GM23338 (cell line): ENCODE results near the gene KCNIP1. TPM values are rescaled to one million over a fixed set of nuclear protein-coding genes. Genes with fewer than 3 reads are reported as not detected.

Source experiments
- ATAC-seq: fragments of 200-7000 bp; cut with Tn5 transposase; 3 replicates; pipeline ENCODE4 v1.9.1; 2020
- DNase-seq: peaks from one replicate; pipeline ENCODE4 v3.0.0-alpha.2; 2015; ENCODE audit warnings: low spot score
- H2AFZ ChIP-seq: fragments of 200-600 bp; sonication (generic); 2 replicates; pipeline ENCODE4 v1.8.0; 2016; ENCODE audit warnings: antibody characterized with exemption, mild to moderate bottlenecking, moderate library complexity
- H3F3A ChIP-seq: fragments of 200-600 bp; sonication (generic); replicated peaks from 2 replicates; pipeline ENCODE4 v1.8.0; 2017; ENCODE audit warnings: antibody characterized with exemption, mixed run types, low read depth
- H3K27ac ChIP-seq: fragments of 200-600 bp; sonication (generic); 2 replicates; pipeline ENCODE4 v1.6.1; 2016; ENCODE audit warnings: low read depth
- H3K27me3 ChIP-seq: fragments of 200-600 bp; sonication (generic); 2 replicates; pipeline ENCODE4 v1.8.0; 2016; ENCODE audit warnings: mild to moderate bottlenecking, mixed run types, moderate library complexity; ENCODE audit not compliant: insufficient read depth
- H3K36me3 ChIP-seq: fragments of 200-600 bp; sonication (generic); 2 replicates; pipeline ENCODE4 v1.8.0; 2016; ENCODE audit warnings: mild to moderate bottlenecking; ENCODE audit not compliant: insufficient read depth
- H3K4me1 ChIP-seq: fragments of 200-600 bp; sonication (generic); 2 replicates; pipeline ENCODE4 v1.8.0; 2016; ENCODE audit warnings: mild to moderate bottlenecking, moderate library complexity; ENCODE audit not compliant: insufficient read depth
- H3K4me2 ChIP-seq: fragments of 200-600 bp; sonication (generic); 2 replicates; pipeline ENCODE4 v1.7.1; 2017; ENCODE audit warnings: mixed run types
- H3K4me3 ChIP-seq: fragments of 200-600 bp; sonication (generic); 2 replicates; pipeline ENCODE4 v1.6.1; 2016; ENCODE audit warnings: mixed run types
- H3K79me2 ChIP-seq: fragments of 200-600 bp; sonication (generic); replicated peaks from 2 replicates; pipeline ENCODE4 v1.8.0; 2017; ENCODE audit warnings: mild to moderate bottlenecking; ENCODE audit not compliant: insufficient read depth
- H3K9me2 ChIP-seq: fragments of 200-600 bp; sonication (generic); 2 replicates; pipeline ENCODE4 v1.8.0; 2017; ENCODE audit not compliant: insufficient read depth
- H4K20me1 ChIP-seq: fragments of 200-600 bp; sonication (generic); replicated peaks from 2 replicates; pipeline ENCODE4 v1.8.0; 2017; ENCODE audit warnings: mild to moderate bottlenecking; ENCODE audit not compliant: insufficient read depth
- H3K27ac Mint-ChIP-seq: 2 replicates; pipeline ENCODE4 v1.8.0; 2020; ENCODE audit warnings: inconsistent platforms, mild to moderate bottlenecking, moderate library complexity, mixed read lengths
- H3K27me3 Mint-ChIP-seq: 3 replicates; pipeline ENCODE4 v1.8.0; 2022; ENCODE audit warnings: low read depth, mild to moderate bottlenecking, moderate library complexity, mixed read lengths, inconsistent platforms; ENCODE audit not compliant: insufficient read depth, poor library complexity
- H3K36me3 Mint-ChIP-seq: 3 replicates; pipeline ENCODE4 v1.8.0; 2021; ENCODE audit warnings: low read depth, mild to moderate bottlenecking, inconsistent platforms, moderate library complexity, mixed read lengths
- H3K4me1 Mint-ChIP-seq: 3 replicates; pipeline ENCODE4 v1.8.0; 2020; ENCODE audit warnings: mild to moderate bottlenecking, inconsistent platforms, mixed read lengths
- H3K4me3 Mint-ChIP-seq: 3 replicates; pipeline ENCODE4 v1.8.0; 2021; ENCODE audit warnings: moderate library complexity, mild to moderate bottlenecking, inconsistent platforms, mixed read lengths
- H3K9me3 Mint-ChIP-seq: 3 replicates; pipeline ENCODE4 v1.8.0; 2020; ENCODE audit warnings: moderate library complexity, mild to moderate bottlenecking, inconsistent platforms, mixed read lengths
- CREB1 ChIP-seq: fragments of 250-450 bp; sonication (Bioruptor Pico); IDR thresholded peaks from 2 replicates; pipeline ENCODE4 v1.5.0; 2020; ENCODE audit warnings: low read depth, mild to moderate bottlenecking, moderate library complexity
- ETS1 ChIP-seq: IDR thresholded peaks from 2 replicates; pipeline ENCODE4 v1.6.1; 2016; ENCODE audit warnings: antibody characterized with exemption
- EZH2 ChIP-seq: fragments of 200-600 bp; sonication (generic); IDR thresholded peaks from one replicate; pipeline ENCODE4 v1.8.0; 2017; ENCODE audit warnings: antibody characterized with exemption, mild to moderate bottlenecking, low read depth; ENCODE audit not compliant: unreplicated experiment
- EZH2phosphoT487 ChIP-seq: fragments of 200-600 bp; sonication (generic); IDR thresholded peaks from one replicate; pipeline ENCODE4 v1.8.1; 2018; ENCODE audit warnings: antibody characterized with exemption; ENCODE audit not compliant: unreplicated experiment
- JUNB ChIP-seq: IDR thresholded peaks from one replicate; pipeline ENCODE4 v1.6.1; 2016; ENCODE audit warnings: antibody characterized with exemption; ENCODE audit not compliant: unreplicated experiment
- NANOG ChIP-seq: IDR thresholded peaks from 2 replicates; pipeline ENCODE4 v1.6.1; 2016; ENCODE audit warnings: antibody characterized with exemption, borderline replicate concordance
- POLR2AphosphoS5 ChIP-seq: IDR thresholded peaks from 2 replicates; pipeline ENCODE4 v1.6.1; 2016; ENCODE audit warnings: antibody characterized with exemption, low read depth
- REST ChIP-seq: IDR thresholded peaks from one replicate; pipeline ENCODE4 v1.6.1; 2018; ENCODE audit warnings: antibody characterized with exemption; ENCODE audit not compliant: unreplicated experiment
- ZNF114 ChIP-seq: fragments of 250-450 bp; sonication (Bioruptor Pico); IDR thresholded peaks from 2 replicates; pipeline ENCODE4 v1.5.0; 2020; ENCODE audit warnings: mild to moderate bottlenecking, moderate library complexity
- ZNF331 ChIP-seq: fragments of 250-450 bp; sonication (Bioruptor Pico); IDR thresholded peaks from 2 replicates; pipeline ENCODE4 v1.5.0; 2020; ENCODE audit warnings: low read depth, mild to moderate bottlenecking, moderate library complexity
- polyA plus RNA-seq: library from polyadenylated mRNA; unstranded; fragments of >200 nt; fragmentation: Nextera tagmentation; extraction: Ambion mirVana; gene quantifications from 2 replicates; pipeline ENCODE4 v1.2.1, GENCODE V29; 2016
- total RNA-seq: library from RNA; depleted of rRNA; stranded (reverse); fragments of >200 nt; shearing (Covaris generic); gene quantifications from 2 replicates; pipeline ENCODE4 v1.2.3, GENCODE V29; 2014
- TF ChIP-seq, protein P1 (sequence below), 2 experiments: fragments of 200-600 bp in 1 of 2; sonication (generic) in 1 of 2; conservative IDR thresholded peaks; 2 replicates each; pipeline versions ENCODE4 v1.5.1 to v1.6.1; 2016 to 2017; ENCODE audit warnings: antibody characterized with exemption in 2 of 2, low read depth in 2 of 2, mild to moderate bottlenecking in 2 of 2, moderate library complexity in 1 of 2
- TF ChIP-seq, protein P2 (sequence below): fragments of 250-450 bp; sonication (Bioruptor Pico); IDR thresholded peaks from 2 replicates; pipeline ENCODE4 v1.5.0; 2020; ENCODE audit warnings: mild to moderate bottlenecking, moderate library complexity

KCNIP1 gene
- total and polyA plus RNA-seq, 2 experiments from 2014 or later, result 0.31 to 0.87 TPM

DNA sequence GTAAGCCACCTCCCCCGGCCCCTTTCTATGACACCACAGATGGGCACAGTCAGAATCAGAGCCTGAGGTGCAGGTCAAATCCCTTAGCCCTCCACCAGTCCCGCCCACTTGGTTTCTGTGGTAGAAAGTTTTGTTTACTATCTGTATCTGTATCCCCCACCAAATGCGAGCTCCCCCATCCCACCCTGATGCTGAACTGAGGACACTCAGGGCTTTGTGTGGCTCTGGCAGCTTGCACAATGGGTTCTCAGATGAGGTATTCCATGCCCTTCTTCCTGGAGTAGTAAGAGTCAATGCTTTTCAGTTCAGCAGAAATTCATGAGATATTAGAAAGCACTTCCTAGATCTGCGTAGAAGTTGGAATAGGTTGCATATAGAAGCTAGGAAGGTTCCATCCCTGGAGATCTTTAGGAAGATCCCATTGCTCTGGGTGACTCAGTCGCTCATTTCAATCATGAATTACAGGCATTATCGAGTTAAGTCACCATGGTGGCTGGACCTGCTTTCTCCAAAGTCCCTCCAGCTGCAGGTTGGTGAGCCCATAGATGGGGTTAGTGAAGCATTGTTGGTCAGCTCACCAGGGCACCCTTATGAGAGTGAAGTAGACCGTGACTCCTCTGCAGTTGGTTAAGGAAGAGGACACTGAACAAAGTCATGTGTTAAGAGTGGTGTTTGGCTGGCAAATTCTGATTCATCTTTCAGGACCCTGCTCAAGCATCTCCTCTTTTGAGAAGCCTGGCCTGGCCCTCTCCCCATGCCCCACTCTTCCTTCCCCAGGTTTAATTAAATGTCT is 10.6 kb upstream of the KCNIP1 start:
- H3K27ac ChIP-seq, result no peak overlapping the region
- no peaks in the 10 kb centered on the region for H4K20me1 ChIP-seq
- H3K79me2 ChIP-seq, result no peaks in the 10 kb centered on the region
- no peaks in the 10 kb centered on the region for H3F3A ChIP-seq
- H3K27me3 Mint-ChIP-seq, result peaks cover 3% of the 10 kb centered on the region
- no peak overlapping the region for H2AFZ ChIP-seq
- H3K27me3 ChIP-seq, result no peaks in the 10 kb centered on the region
- no peak overlapping the region for H3K27ac Mint-ChIP-seq
- no peaks in the 10 kb centered on the region; the same call in 2 of the 3 replicates for H3K9me3 Mint-ChIP-seq
- H3K4me3 ChIP-seq, result no peak overlapping the region
- TF ChIP-seq, protein P1, sequence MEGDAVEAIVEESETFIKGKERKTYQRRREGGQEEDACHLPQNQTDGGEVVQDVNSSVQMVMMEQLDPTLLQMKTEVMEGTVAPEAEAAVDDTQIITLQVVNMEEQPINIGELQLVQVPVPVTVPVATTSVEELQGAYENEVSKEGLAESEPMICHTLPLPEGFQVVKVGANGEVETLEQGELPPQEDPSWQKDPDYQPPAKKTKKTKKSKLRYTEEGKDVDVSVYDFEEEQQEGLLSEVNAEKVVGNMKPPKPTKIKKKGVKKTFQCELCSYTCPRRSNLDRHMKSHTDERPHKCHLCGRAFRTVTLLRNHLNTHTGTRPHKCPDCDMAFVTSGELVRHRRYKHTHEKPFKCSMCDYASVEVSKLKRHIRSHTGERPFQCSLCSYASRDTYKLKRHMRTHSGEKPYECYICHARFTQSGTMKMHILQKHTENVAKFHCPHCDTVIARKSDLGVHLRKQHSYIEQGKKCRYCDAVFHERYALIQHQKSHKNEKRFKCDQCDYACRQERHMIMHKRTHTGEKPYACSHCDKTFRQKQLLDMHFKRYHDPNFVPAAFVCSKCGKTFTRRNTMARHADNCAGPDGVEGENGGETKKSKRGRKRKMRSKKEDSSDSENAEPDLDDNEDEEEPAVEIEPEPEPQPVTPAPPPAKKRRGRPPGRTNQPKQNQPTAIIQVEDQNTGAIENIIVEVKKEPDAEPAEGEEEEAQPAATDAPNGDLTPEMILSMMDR (conservative IDR thresholded peaks at IDR 0.05; ENCODE audit: low read depth in 2 of 2), result no peak
- TF ChIP-seq NANOG (no peak), EZH2phosphoT487 (no peak), JUNB (no peak), ZNF331 (CRISPR knock-in tag) (no peak), EZH2 (no peak), ETS1 (no peak), REST (no peak), CREB1 (CRISPR knock-in tag) (no peak), ZNF114 (CRISPR knock-in tag) (no peak), POLR2AphosphoS5 (no peak)
- TF ChIP-seq, protein P2, sequence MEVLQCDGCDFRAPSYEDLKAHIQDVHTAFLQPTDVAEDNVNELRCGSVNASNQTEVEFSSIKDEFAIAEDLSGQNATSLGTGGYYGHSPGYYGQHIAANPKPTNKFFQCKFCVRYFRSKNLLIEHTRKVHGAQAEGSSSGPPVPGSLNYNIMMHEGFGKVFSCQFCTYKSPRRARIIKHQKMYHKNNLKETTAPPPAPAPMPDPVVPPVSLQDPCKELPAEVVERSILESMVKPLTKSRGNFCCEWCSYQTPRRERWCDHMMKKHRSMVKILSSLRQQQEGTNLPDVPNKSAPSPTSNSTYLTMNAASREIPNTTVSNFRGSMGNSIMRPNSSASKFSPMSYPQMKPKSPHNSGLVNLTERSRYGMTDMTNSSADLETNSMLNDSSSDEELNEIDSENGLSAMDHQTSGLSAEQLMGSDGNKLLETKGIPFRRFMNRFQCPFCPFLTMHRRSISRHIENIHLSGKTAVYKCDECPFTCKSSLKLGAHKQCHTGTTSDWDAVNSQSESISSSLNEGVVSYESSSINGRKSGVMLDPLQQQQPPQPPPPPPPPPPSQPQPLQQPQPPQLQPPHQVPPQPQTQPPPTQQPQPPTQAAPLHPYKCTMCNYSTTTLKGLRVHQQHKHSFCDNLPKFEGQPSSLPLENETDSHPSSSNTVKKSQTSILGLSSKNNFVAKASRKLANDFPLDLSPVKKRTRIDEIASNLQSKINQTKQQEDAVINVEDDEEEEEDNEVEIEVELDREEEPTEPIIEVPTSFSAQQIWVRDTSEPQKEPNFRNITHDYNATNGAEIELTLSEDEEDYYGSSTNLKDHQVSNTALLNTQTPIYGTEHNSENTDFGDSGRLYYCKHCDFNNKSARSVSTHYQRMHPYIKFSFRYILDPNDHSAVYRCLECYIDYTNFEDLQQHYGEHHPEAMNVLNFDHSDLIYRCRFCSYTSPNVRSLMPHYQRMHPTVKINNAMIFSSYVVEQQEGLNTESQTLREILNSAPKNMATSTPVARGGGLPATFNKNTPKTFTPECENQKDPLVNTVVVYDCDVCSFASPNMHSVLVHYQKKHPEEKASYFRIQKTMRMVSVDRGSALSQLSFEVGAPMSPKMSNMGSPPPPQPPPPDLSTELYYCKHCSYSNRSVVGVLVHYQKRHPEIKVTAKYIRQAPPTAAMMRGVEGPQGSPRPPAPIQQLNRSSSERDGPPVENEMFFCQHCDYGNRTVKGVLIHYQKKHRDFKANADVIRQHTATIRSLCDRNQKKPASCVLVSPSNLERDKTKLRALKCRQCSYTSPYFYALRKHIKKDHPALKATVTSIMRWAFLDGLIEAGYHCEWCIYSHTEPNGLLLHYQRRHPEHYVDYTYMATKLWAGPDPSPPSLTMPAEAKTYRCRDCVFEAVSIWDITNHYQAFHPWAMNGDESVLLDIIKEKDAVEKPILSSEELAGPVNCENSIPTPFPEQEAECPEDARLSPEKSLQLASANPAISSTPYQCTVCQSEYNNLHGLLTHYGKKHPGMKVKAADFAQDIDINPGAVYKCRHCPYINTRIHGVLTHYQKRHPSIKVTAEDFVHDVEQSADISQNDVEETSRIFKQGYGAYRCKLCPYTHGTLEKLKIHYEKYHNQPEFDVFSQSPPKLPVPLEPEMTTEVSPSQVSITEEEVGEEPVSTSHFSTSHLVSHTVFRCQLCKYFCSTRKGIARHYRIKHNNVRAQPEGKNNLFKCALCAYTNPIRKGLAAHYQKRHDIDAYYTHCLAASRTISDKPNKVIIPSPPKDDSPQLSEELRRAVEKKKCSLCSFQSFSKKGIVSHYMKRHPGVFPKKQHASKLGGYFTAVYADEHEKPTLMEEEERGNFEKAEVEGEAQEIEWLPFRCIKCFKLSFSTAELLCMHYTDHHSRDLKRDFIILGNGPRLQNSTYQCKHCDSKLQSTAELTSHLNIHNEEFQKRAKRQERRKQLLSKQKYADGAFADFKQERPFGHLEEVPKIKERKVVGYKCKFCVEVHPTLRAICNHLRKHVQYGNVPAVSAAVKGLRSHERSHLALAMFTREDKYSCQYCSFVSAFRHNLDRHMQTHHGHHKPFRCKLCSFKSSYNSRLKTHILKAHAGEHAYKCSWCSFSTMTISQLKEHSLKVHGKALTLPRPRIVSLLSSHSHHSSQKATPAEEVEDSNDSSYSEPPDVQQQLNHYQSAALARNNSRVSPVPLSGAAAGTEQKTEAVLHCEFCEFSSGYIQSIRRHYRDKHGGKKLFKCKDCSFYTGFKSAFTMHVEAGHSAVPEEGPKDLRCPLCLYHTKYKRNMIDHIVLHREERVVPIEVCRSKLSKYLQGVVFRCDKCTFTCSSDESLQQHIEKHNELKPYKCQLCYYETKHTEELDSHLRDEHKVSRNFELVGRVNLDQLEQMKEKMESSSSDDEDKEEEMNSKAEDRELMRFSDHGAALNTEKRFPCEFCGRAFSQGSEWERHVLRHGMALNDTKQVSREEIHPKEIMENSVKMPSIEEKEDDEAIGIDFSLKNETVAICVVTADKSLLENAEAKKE (CRISPR knock-in tag), result no peak
- no peak overlapping the region for H3K4me2 ChIP-seq
- ATAC-seq (no peak), DNase-seq (no peak)
- H3K36me3 Mint-ChIP-seq, result no peaks in the 10 kb centered on the region
- peaks cover 14% of the 10 kb centered on the region for H3K4me1 Mint-ChIP-seq
- no peaks in the 10 kb centered on the region; the same call in 1 of the 2 replicates for H3K9me2 ChIP-seq
- H3K4me1 ChIP-seq, result 0 out of 2 replicates have a peak, but pooled peaks cover 3% of the 10 kb centered on the region
- no peaks in the 10 kb centered on the region for H3K36me3 ChIP-seq
- H3K4me3 Mint-ChIP-seq, result no peak overlapping the region
